ENCODE data around the gene PUM2.

DNA sequence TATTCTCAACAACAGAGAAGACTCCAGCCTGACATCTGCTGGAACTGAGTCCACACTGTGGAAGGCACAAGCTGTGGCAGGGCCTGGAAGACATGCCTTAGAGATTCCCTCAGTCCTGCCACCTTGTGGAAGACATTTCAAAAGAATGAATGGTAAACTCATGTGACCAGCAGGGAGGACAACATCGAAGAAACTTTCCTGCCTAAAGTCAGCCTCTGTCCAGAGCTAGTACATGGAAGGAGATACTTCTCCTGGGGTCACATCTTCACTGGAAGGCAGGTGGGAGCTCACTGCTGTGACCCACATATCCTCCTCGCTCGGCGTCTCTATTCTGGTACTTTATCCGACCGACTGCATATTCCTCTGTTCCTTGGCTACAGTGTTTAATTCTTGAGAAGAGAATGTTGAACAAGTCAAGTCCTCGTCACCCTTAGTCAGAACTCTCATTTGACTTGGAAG is 59.5 kb downstream of the PUM2 start:
- TF ChIP-seq TAF1 (IDR thresholded peaks at IDR 0.05; ENCODE audit: borderline replicate concordance, low read depth, low read length) = no peak
- TF ChIP-seq POLR2A (IDR thresholded peaks at IDR 0.05; ENCODE audit: low read depth, low read length) = no peak
- no peak for TF ChIP-seq POLR2AphosphoS5 (IDR thresholded peaks at IDR 0.05; ENCODE audit: low read depth, low read length)

Data from GM12892 (cell line).